ENCODE results near the gene ZNF385B. TPM values are rescaled to one million over a fixed set of nuclear protein-coding genes. Genes with fewer than 3 reads are reported as not detected.
A peak's percentile ranks its signal among the peaks of the same experiment; 100 is the strongest.

Gene ZNF385B
- total RNA-seq, 1 experiment from 2014 or later: 3.2 TPM

- DNase-seq (ENCODE audit: low read depth): peak; percentile 23
Observed at GRCh38 chr2:179393481-179393880, 467.9 kb downstream of the ZNF385B start.

Small RNAs within 50 kb of the gene (small RNA-seq; reads per million reads assigned to genes)
- gene MIR1258: not detected

Other genes with a start within 250 kb of the ZNF385B start
- 22.0 and 22.5 TPM in 2 replicates for gene CWC22, start 145.7 kb upstream of the ZNF385B start, total RNA-seq (2014; rRNA removed; shearing (Covaris generic))

Measured in HT1080 (cell line).